HCEC 1CT (cell line): Measurements from ENCODE around the gene SLC44A1.

Experiments
- DNase-seq: peaks from one replicate; pipeline ENCODE4 v3.0.0-alpha.2; 2017

The SLC44A1 gene

DNA sequence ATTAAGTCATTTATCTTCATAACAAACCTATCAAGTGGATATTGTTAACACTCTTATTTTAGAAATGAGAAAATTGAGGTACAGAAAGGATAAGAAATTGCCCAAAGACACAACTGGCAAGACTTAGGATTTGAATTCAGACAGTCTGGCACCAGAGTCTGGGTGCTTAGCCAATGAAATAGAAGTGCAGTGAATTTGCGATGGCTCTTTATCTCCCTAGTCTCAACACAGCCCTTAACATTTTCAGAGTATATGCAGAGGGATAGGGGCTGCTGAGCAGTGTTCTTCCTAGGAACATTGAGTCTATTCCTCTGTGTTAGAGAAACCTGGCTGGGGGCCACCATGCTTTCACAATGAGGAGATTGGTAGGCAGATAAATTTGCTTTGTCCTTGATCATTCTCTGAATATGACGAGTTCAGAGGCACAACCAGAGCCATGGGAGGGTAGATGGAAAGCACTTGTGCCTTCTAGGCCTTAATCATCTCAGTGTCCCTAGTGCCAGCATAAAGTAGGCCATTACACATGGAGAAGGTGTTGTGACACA is 197.2 kb downstream of the SLC44A1 start:
- DNase-seq, result no peak

GRCh38 chr9:105443121-105443520 is 198.7 kb downstream of the SLC44A1 start:
- no peak for DNase-seq

GRCh38 chr9:105444130-105444529 is 199.7 kb downstream of the SLC44A1 start:
- DNase-seq, result peak; percentile 88

GRCh38 chr9:105445203-105445881 is 200.9 kb downstream of the SLC44A1 start:
- no peak for DNase-seq

- no peak for DNase-seq
These were observed 202.9 kb downstream of the SLC44A1 start for GRCh38 chr9:105447386-105447813.

- DNase-seq, result peak; percentile 93
These were observed 203.7 kb downstream of the SLC44A1 start, which contains the start of gene FSD1L for GRCh38 chr9:105447814-105448812. FSD1L (plus strand) TSS chr9:105448034; CDS start chr9:105448221, 187 bp downstream.

DNA sequence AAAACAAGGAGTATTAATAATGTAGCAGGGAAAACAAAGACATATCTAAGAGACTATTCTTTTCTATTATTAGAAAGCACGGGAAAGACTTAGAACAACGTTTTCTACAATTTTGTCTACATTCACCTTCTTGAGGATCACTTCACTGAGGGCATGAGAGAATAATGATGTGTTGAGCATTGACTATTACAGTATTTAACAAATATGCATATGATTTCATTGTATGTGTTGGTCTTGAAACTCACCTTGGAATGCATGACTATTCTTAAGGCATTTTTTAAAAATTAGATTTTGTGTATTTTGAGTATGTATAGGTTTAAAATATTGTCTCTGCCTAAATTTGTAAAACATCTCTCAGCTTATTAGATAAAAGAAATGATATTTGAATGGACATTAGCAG is 204.6 kb downstream of the SLC44A1 start:
- DNase-seq, result peak; percentile 28

DNA sequence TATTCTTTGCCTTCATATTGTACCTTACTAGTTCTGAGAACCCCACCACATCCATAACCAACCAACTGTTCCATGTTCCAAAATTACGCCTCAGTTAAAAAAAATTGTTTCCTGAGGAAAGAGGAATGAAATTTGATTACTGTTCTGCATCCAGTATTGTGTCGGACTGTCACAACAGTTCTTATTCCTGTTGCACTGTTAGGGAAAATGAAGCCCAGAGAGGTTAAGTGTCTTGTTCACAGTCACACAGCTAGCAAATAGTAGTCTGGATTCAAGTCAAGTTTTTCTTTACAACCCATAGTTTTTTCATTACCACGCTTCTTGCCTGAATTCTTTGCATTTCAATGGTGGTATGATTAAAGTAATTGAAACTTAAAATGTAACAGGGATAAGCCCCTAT is 207.7 kb downstream of the SLC44A1 start:
- DNase-seq, result no peak

DNA sequence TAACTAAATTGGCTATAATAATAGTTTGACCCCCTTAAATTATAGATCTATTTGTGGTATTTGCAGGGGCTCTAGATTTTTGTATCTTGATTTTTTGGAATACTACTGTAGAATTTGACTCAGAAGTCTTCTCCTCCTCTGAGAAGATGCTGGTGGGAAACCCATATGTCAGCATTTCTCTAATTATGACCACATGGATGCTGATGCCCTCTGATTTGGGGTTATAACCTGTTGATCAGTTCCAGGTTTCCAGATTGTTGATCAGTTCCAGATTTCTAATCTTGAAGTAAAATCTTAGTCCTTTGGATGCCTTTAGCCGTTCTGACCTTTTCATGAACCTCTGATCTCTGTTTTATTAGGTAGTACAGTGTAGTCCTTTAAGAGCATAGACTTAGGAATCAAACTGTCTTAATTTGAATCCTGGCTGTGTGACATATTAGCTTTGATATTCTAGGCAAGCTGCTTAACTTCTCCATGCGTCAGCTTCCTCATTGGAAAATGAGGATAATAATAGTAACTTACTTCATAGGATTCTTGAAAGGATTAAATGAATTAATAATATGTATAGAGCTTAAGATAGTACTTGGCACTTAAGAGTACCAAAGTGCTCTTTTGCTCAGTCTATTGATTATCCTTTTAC is 211.5 kb downstream of the SLC44A1 start:
- no peak for DNase-seq

DNA sequence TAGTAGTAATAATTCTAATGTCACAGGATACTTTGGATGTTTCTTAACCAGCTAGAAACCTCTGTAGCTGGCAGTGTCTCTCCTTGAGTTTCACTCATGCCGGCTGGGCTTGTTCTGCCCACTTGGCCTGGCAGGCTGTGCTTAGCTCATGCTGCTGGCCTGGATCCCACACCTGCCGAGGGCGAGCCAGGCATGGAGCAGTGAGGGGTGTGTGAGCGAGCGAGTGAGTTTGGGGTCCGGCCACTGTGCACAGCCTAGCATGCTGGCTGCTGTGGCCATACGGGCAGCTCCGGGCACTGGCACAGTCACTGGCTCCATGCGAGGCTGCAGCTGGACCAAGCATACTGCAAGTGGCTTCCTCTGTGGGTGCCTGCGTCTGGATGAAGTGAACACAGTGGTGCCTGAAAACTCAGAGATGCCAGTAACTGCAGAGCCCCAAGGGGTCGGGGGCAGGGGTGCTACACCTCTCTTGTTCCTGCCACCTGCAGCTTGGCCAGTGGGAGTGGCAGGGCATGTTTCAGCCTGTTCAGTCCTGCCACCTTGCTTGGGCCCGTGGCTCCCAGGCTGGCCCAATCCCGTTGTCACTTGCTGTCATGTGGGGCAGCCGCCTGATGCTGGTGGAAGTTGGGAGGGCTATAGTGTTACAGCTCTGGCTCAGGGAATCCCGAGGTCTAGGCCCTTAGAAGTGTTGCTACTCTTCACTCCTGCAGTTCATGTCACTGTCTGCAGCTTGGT is 213.3 kb downstream of the SLC44A1 start:
- DNase-seq, result no peak

- DNase-seq, result no peak
These were observed 214.0 kb downstream of the SLC44A1 start for GRCh38 chr9:105458404-105458803.

DNA sequence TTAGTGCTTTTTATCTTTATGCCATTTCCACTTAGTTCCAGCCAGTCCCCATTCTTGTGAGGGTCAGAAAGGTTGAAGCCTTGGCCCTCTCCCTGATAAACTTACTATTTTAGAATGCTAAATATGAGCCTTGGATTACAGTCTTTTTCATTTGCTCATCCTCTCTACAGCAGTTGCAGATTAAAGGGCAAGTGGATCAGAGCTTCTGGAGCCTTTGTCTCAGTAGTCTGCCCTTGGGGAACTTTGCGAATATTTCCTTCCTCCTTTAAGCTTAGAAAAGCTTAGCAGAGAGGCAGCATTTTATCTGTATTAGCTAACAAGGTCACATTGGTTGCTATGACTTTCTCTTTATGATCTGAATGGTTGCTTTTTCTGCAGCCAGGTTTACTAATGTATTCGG is 214.9 kb downstream of the SLC44A1 start:
- DNase-seq, result no peak

GRCh38 chr9:105466898-105467455 is 222.5 kb downstream of the SLC44A1 start:
- peak; percentile 66 for DNase-seq

GRCh38 chr9:105468875-105469274 is 224.4 kb downstream of the SLC44A1 start:
- no peak for DNase-seq

GRCh38 chr9:105473221-105473620 is 228.8 kb downstream of the SLC44A1 start:
- no peak for DNase-seq

DNA sequence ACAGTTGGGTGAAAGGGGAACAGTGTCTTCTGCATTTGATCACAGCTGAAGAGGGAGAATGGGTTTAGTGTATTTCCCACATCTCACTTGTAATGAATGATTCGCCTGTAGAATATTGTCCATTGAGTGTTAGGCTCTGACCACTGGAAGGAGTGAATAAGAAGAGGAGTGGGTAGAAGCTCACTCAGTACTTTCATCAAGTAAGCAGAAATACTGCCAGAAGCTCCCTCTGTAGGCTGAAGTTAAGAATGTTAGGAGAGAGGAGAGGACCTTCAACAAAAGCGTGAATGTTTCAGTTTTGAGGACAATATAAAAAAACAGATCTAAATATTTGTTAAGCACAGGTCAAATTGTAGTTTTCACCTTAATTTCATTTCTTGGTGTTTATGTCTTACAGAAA is 230.9 kb downstream of the SLC44A1 start:
- peak; percentile 61 for DNase-seq

DNA sequence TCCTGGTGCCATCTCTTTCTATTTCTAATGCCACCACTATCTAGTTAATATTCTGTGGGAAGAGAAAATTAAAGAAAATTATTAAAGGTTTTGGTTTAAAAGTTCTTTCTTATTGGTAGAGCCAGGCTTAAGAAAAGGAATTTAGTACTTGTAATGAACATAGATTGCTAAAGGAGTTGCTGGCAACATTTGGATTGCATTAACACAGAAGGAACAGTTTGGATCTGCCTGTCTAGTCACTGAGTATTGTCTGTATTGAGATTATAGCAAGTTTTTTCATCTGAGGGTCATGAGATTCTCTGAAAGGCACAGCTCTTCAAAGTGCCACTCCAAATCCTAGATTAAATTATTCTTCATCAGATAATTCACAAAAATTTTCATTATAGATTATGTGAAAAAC is 235.4 kb downstream of the SLC44A1 start:
- no peak for DNase-seq

GRCh38 chr9:105483618-105484017 is 239.2 kb downstream of the SLC44A1 start:
- no peak for DNase-seq

- no peak for DNase-seq
These were observed 239.8 kb downstream of the SLC44A1 start for GRCh38 chr9:105484226-105484625.

GRCh38 chr9:105485131-105485530 is 240.7 kb downstream of the SLC44A1 start:
- DNase-seq, result no peak
